Endothelial cell of umbilical vein (primary cell): ENCODE measurements around the gene SELENON.

Source experiments
- POLR2A ChIP-seq: IDR thresholded peaks from 2 replicates; pipeline ENCODE4 v1.6.1; 2012; ENCODE audit warnings: low read depth, mild to moderate bottlenecking, control low read depth, low read length
- POLR2AphosphoS5 ChIP-seq: IDR thresholded peaks from 2 replicates; pipeline ENCODE4 v1.6.1; 2012; ENCODE audit warnings: low read depth, mild to moderate bottlenecking, control low read depth, low read length, moderate library complexity; ENCODE audit not compliant: insufficient read depth
- TF ChIP-seq, protein P1 (sequence below): IDR thresholded peaks from 2 replicates; pipeline ENCODE4 v1.6.1; 2011; ENCODE audit not compliant: insufficient read depth, insufficient read length

DNA sequence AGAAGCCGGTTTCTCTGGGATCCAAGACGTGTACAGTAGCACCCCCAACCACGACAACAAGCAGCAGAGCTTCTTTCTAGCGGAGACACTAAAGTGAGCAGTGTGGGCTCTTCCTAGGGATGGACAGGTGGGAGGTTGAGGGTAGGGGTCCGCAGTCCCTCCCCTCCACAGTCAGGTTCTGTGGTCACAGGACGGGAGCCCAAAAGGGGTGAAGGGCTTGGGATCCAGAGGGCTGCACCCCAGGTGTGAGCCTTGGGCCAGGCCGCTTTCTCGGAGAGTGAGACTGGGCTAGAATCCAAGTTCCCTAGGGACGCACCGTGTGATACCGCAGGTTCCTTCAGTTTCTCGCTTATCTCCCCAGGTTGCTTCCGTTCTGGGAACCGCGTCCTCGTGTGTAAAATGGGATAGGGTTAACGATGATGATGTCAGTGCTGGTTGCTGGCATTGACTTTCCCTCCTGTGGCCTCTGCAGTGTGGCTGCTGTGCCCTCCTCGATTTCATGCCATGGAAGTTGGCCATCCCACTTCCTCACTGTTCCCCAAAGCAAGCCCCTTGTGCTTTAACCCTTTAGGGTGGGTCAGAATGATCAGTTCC is 17.3 kb upstream of the SELENON start:
- TF ChIP-seq POLR2A (no peak), POLR2AphosphoS5 (no peak)
- TF ChIP-seq, protein P1, sequence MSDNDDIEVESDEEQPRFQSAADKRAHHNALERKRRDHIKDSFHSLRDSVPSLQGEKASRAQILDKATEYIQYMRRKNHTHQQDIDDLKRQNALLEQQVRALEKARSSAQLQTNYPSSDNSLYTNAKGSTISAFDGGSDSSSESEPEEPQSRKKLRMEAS, result no peak
